Stomach (tissue), 4 donors: Measurements from ENCODE around the gene USP54.

Source experiments
- CTCF ChIP-seq, 7 experiments: fragments of 450-650 bp in 4 of 7; fragments of 200-600 bp in 3 of 7; sonication (generic) in 3 of 7; IDR thresholded peaks; one replicate each; pipeline ENCODE4 v1.5.1; 2016 to 2019; ENCODE audit warnings: antibody characterized with exemption in 7 of 7, control low read depth in 2 of 7, mild to moderate bottlenecking in 1 of 7
- POLR2A ChIP-seq, 4 donors: fragments of 450-650 bp; IDR thresholded peaks; one replicate each; pipeline ENCODE4 v1.6.1; 2016; ENCODE audit warnings: antibody characterized with exemption in 4 of 4, control low read depth in 2 of 4, mild to moderate bottlenecking in 1 of 4, moderate library complexity in 1 of 4

- TF ChIP-seq POLR2A (IDR thresholded peaks at IDR 0.05), result no peak
- TF ChIP-seq CTCF (IDR thresholded peaks at IDR 0.05), result no peak
These were observed 31.9 kb upstream of the USP54 start for GRCh38 chr10:73623056-73623455.
